Body of pancreas (tissue), 4 donors: ENCODE measurements around the gene MYRFL. TPM values are rescaled to one million over a fixed set of nuclear protein-coding genes. Genes with fewer than 3 reads are reported as not detected.

Experiments used
- ATAC-seq: fragments of 150-250 bp; one replicate; pipeline ENCODE4 v1.9.1; 2016
- DNase-seq, 4 donors: peaks; one replicate each; pipeline ENCODE4 v3.0.0-alpha.2; 2019
- H3K27ac ChIP-seq, 4 donors: fragments of 200-600 bp; sonication (generic); 1 replicate in 3 of 4; 2 replicates in 1 of 4; pipeline versions ENCODE4 v1.5.1 to v1.6.1; 2016 to 2019; ENCODE audit warnings: mild to moderate bottlenecking in 1 of 4, mixed read lengths in 1 of 4, moderate library complexity in 1 of 4
- H3K27me3 ChIP-seq, 2 donors: fragments of 200-600 bp; sonication (generic); one replicate each; pipeline ENCODE4 v1.6.0; 2016; ENCODE audit warnings: mild to moderate bottlenecking in 1 of 2
- H3K36me3 ChIP-seq, 2 donors: fragments of 200-600 bp; sonication (generic); replicated peaks in 1 of 2; 2 replicates each; pipeline ENCODE4 v1.5.1; 2016; ENCODE audit warnings: low read depth in 2 of 2; ENCODE audit not compliant: insufficient read depth in 1 of 2
- H3K4me1 ChIP-seq: fragments of 200-600 bp; sonication (generic); one replicate; pipeline ENCODE4 v1.6.0; 2016
- H3K4me3 ChIP-seq, 2 donors: fragments of 200-600 bp; sonication (generic); 1 replicate in 1 of 2; 2 replicates in 1 of 2; pipeline ENCODE4 v1.5.1; 2016 to 2019
- H3K9me3 ChIP-seq, 3 donors: fragments of 200-600 bp; sonication (generic); 1 replicate in 2 of 3; 2 replicates in 1 of 3; pipeline ENCODE4 v1.5.1; 2016
- CTCF ChIP-seq, 7 experiments: fragments of 450-650 bp in 4 of 7; fragments of 200-600 bp in 3 of 7; sonication (generic) in 3 of 7; IDR thresholded peaks; one replicate each; pipeline ENCODE4 v1.5.1; 2016 to 2019; ENCODE audit warnings: antibody characterized with exemption in 7 of 7
- POLR2A ChIP-seq, 3 donors: fragments of 450-650 bp; IDR thresholded peaks; one replicate each; pipeline ENCODE4 v1.6.1; 2016; ENCODE audit warnings: antibody characterized with exemption in 3 of 3, mild to moderate bottlenecking in 2 of 3
- WGBS, 2 donors: methylation state at CpG; one replicate each; pipeline ENCODE4 v1.1.5; 2017; 5-methylcytosine and 5-hydroxymethylcytosine counted together
- intact Hi-C: fragments of 100-400 bp; cut with DNase I; formaldehyde crosslinking; loops from one replicate; pipeline ENCODE4 v1.15.1; 2023
- total RNA-seq, 2 donors: library from RNA; depleted of rRNA; stranded (reverse); fragments of >200 nt; gene quantifications; one replicate each; pipeline ENCODE4 v1.1.0, GENCODE V29; 2016

MYRFL gene
- total RNA-seq, 2 donors from 2014 or later = under 0.01 to 0.52 TPM

- no peak overlapping the region for H3K4me3 ChIP-seq
- ATAC-seq (no peak), DNase-seq (no peak)
- H3K36me3 ChIP-seq = no peaks in the 10 kb centered on the region
- no peaks in the 10 kb centered on the region for H3K27me3 ChIP-seq
- no peaks in the 10 kb centered on the region for H3K4me1 ChIP-seq
- WGBS, 2 donors = 46 to 48% methylated on average over 5 of the region's 5 CpGs
- TF ChIP-seq CTCF (IDR thresholded peaks at IDR 0.05) (no peak), POLR2A (IDR thresholded peaks at IDR 0.05) (no peak)
- intact Hi-C loops = no loop called here
- H3K27ac ChIP-seq = no peak overlapping the region
- H3K9me3 ChIP-seq = no peaks in the 10 kb centered on the region
Observed at GRCh38 chr12:69916544-69917235, 91.7 kb downstream of the MYRFL start.

GRCh38 chr12:69918287-69918686 is 93.3 kb downstream of the MYRFL start:
- 67 to 73% methylated on average over 2 of the region's 2 CpGs for WGBS, 2 donors
- ATAC-seq (no peak), DNase-seq (no peak)
- no peak overlapping the region for H3K4me3 ChIP-seq
- H3K36me3 ChIP-seq = no peaks in the 10 kb centered on the region
- H3K4me1 ChIP-seq = no peaks in the 10 kb centered on the region
- no peaks in the 10 kb centered on the region for H3K9me3 ChIP-seq
- H3K27me3 ChIP-seq = no peaks in the 10 kb centered on the region
- no peak for TF ChIP-seq POLR2A (IDR thresholded peaks at IDR 0.05)
- no peak for TF ChIP-seq CTCF (IDR thresholded peaks at IDR 0.05)
- no peak overlapping the region for H3K27ac ChIP-seq
- intact Hi-C loops = no loop called here

DNA sequence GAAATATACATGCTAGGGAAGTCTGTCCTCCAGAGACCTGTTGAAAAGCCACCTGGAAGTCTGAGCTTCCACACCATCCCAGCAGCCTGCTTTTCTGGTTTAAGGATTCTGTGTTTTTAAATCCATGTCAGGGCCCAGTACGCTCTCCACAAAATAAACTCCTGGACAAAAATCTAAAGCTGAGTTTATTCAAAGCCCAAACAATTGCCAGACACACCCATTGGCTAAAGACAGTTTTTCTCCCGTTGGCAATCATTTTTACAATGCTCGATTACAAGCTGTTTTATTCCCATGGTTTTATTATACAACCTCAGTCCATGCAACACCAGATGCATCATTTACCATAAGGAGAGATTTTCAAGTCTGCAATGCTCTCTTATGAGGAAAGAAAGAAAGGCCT is 94.5 kb downstream of the MYRFL start:
- Histone ChIP-seq H3K36me3 (no peaks in the 10 kb centered on the region), H3K27ac (no peak overlapping the region), H3K4me1 (no peaks in the 10 kb centered on the region), H3K9me3 (no peaks in the 10 kb centered on the region), H3K27me3 (no peaks in the 10 kb centered on the region), H3K4me3 (no peak overlapping the region)
- 56 to 59% methylated on average over 3 of the region's 3 CpGs for WGBS, 2 donors
- TF ChIP-seq POLR2A (IDR thresholded peaks at IDR 0.05) (no peak), CTCF (IDR thresholded peaks at IDR 0.05) (no peak)
- ATAC-seq (no peak), DNase-seq (no peak)
- intact Hi-C loops = no loop called here

GRCh38 chr12:69921831-69922230 is 96.8 kb downstream of the MYRFL start:
- Histone ChIP-seq H3K27me3 (no peaks in the 10 kb centered on the region), H3K4me1 (no peaks in the 10 kb centered on the region), H3K36me3 (no peaks in the 10 kb centered on the region), H3K27ac (no peak overlapping the region), H3K4me3 (no peak overlapping the region), H3K9me3 (no peaks in the 10 kb centered on the region)
- ATAC-seq (no peak), DNase-seq (no peak)
- 41 to 68% methylated on average over 4 of the region's 4 CpGs for WGBS, 2 donors
- no peak for TF ChIP-seq CTCF (IDR thresholded peaks at IDR 0.05)
- TF ChIP-seq POLR2A (IDR thresholded peaks at IDR 0.05) = no peak
- intact Hi-C loops = no loop called here

DNA sequence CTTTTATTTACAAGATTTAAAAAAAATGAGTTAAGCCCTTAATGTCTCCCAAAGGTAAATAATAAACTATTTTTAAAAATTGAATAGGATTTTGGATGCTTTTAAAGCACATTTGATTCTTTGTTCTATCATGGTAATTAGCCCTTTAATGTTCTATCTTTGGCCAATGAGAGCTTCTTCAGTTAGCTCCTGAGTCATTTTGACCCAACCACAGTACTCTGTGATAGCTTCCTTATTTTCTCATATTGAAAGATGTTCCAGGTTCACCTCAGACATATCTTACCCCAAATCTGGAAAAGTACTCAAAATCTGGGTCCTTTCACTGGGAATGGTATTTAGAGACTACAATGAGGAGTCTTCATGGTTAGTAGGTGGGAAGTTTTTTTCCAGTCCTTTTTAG is 98.0 kb downstream of the MYRFL start:
- no peaks in the 10 kb centered on the region for H3K36me3 ChIP-seq
- H3K9me3 ChIP-seq = no peaks in the 10 kb centered on the region
- H3K27ac ChIP-seq = no peak overlapping the region
- no peak overlapping the region for H3K4me3 ChIP-seq
- ATAC-seq (no peak), DNase-seq (no peak)
- TF ChIP-seq CTCF (IDR thresholded peaks at IDR 0.05) (no peak), POLR2A (IDR thresholded peaks at IDR 0.05) (no peak)
- no peaks in the 10 kb centered on the region for H3K4me1 ChIP-seq
- intact Hi-C loops = no loop called here
- H3K27me3 ChIP-seq = no peaks in the 10 kb centered on the region
